Left ventricle myocardium inferior (tissue), 1 donor: ENCODE measurements around the gene ACADL. TPM values are rescaled to one million over a fixed set of nuclear protein-coding genes. Genes with fewer than 3 reads are reported as not detected.

ENCODE experiments used
- DNase-seq: peaks from one replicate; pipeline ENCODE4 v3.0.0-alpha.2; 2020
- H3K27ac ChIP-seq: fragments of 200-600 bp; replicated peaks from 2 replicates; pipeline ENCODE4 v1.8.0; 2021
- H3K27me3 ChIP-seq: fragments of 200-600 bp; 2 replicates; pipeline ENCODE4 v1.8.0; 2021; ENCODE audit warnings: low read depth
- H3K36me3 ChIP-seq: fragments of 200-600 bp; 2 replicates; pipeline ENCODE4 v1.8.0; 2021
- H3K4me1 ChIP-seq: fragments of 200-600 bp; 2 replicates; pipeline ENCODE4 v1.8.0; 2021
- H3K4me3 ChIP-seq: fragments of 200-600 bp; 2 replicates; pipeline ENCODE4 v1.8.0; 2021; ENCODE audit warnings: mild to moderate bottlenecking, moderate library complexity
- H3K9me3 ChIP-seq: fragments of 200-600 bp; replicated peaks from 2 replicates; pipeline ENCODE4 v1.8.0; 2021
- intact Hi-C: fragments of 100-400 bp; cut with micrococcal nuclease; formaldehyde crosslinking; loops from one replicate; pipeline ENCODE4 v1.11.0; 2022
- total RNA-seq: library from RNA; stranded (reverse); fragmentation: NEBNext Ultra II Directional; extraction: Animal tissue kit (Norgen Biotek cat#: 25700); gene quantifications from one replicate; pipeline ENCODE4 v1.2.1, GENCODE V29; 2021
- TF ChIP-seq, protein P1 (sequence below): fragments of 200-600 bp; IDR thresholded peaks from 2 replicates; pipeline ENCODE4 v1.8.0; 2021; ENCODE audit warnings: antibody characterized with exemption, mild to moderate bottlenecking, borderline replicate concordance
- donor health status: DM: no; HTN: yes; CAD: no; lungs with severe emphysema.

Gene ACADL
- total RNA-seq, 1 donor from 2014 or later = 1.3 TPM

DNA sequence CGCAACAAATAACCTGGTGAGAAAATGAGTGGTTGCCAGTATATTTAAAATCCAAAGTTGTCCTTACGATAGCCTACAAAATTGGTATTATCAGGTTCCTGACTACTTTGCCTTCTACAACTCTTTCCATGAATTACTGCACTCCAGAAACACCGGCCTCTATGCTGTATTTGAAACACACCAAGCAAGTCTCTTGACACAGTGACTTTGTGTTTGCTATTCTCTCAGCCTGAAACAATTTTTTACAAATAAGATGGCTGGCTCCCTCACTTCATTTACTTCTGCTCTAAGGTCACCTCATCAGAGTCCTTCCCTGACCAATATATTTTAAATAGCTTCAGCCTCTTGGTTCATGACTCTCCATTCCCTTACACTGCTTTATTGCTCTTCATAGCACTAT is 66.2 kb downstream of the ACADL start:
- TF ChIP-seq, protein P1, sequence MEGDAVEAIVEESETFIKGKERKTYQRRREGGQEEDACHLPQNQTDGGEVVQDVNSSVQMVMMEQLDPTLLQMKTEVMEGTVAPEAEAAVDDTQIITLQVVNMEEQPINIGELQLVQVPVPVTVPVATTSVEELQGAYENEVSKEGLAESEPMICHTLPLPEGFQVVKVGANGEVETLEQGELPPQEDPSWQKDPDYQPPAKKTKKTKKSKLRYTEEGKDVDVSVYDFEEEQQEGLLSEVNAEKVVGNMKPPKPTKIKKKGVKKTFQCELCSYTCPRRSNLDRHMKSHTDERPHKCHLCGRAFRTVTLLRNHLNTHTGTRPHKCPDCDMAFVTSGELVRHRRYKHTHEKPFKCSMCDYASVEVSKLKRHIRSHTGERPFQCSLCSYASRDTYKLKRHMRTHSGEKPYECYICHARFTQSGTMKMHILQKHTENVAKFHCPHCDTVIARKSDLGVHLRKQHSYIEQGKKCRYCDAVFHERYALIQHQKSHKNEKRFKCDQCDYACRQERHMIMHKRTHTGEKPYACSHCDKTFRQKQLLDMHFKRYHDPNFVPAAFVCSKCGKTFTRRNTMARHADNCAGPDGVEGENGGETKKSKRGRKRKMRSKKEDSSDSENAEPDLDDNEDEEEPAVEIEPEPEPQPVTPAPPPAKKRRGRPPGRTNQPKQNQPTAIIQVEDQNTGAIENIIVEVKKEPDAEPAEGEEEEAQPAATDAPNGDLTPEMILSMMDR = no peak

DNA sequence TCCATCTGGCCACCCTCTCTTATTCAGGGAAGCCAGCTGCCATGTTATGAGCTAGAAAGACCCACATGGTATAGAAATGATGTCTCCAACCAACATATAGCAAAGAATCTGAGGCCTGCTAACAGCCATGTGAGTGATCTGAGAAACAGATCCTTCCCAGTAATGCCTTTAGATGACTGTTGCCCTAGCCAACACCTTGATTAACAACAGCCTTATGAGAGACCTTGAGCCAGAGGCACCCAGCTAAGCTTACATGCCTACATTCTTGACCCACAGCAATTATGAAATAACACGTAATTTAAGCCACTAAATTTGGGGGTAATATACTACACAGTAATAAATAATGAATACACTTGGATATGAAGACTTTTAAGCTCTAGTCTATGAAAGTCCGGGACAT is 67.0 kb downstream of the ACADL start:
- no peak overlapping the region for H3K27ac ChIP-seq
- H3K27me3 ChIP-seq = no peaks in the 10 kb centered on the region
- DNase-seq = no peak
- TF ChIP-seq, protein P1 = no peak
- intact Hi-C loops = no loop called here
- no peaks in the 10 kb centered on the region for H3K9me3 ChIP-seq
- H3K4me3 ChIP-seq = no peak overlapping the region
- H3K4me1 ChIP-seq = peaks cover 36% of the 10 kb centered on the region
- peaks cover 23% of the 10 kb centered on the region for H3K36me3 ChIP-seq

More for the DNA sequence above, 66.2 kb downstream of the ACADL start:
- no peaks in the 10 kb centered on the region for H3K9me3 ChIP-seq
- H3K4me3 ChIP-seq = no peak overlapping the region
- H3K36me3 ChIP-seq = peaks cover 15% of the 10 kb centered on the region
- H3K4me1 ChIP-seq = peaks cover 38% of the 10 kb centered on the region
- DNase-seq = no peak
- no peaks in the 10 kb centered on the region for H3K27me3 ChIP-seq
- intact Hi-C loops = no loop called here
- H3K27ac ChIP-seq = no peak overlapping the region

GRCh38 chr2:210157526-210157925 is 67.7 kb downstream of the ACADL start:
- TF ChIP-seq, protein P1 = no peak
- peaks cover 29% of the 10 kb centered on the region for H3K4me1 ChIP-seq
- peaks cover 28% of the 10 kb centered on the region for H3K36me3 ChIP-seq
- no peak overlapping the region for H3K4me3 ChIP-seq
- no peak for DNase-seq
- no peaks in the 10 kb centered on the region for H3K9me3 ChIP-seq
- H3K27me3 ChIP-seq = no peaks in the 10 kb centered on the region
- intact Hi-C loops = no loop called here
- H3K27ac ChIP-seq = no peak overlapping the region

DNA sequence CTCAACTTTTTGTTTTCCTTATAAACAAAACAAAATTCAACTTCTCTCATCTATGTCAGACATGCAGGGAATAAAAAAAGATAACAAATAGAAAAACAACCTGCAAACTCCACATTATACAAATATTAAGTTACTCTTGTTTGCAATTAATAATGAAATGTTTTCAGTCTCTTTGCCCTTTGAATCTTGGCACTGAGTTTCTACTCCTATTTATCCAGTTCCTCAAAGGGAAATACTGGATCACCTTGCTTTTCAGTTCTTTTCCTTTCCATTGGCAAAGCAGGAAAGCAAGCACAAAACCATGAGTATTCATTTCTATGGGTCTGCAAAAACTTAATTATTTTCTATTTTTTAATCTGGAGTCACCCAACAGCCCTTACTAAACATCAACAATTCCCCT is 77.6 kb downstream of the ACADL start:
- Histone ChIP-seq H3K4me1 (peaks cover 7% of the 10 kb centered on the region), H3K4me3 (no peak overlapping the region), H3K27me3 (no peaks in the 10 kb centered on the region), H3K27ac (no peak overlapping the region), H3K9me3 (no peaks in the 10 kb centered on the region), H3K36me3 (peaks cover 40% of the 10 kb centered on the region)
- DNase-seq = no peak
- intact Hi-C loops = no loop called here
- TF ChIP-seq, protein P1 = no peak

Other genes starting within 250 kb of the ACADL start
- gene RPE, start 222.8 kb downstream of the ACADL start, total RNA-seq = 16.4 TPM
- gene KANSL1L, start 54.0 kb downstream of the ACADL start, total RNA-seq = 18.1 TPM
- gene MYL1, start 89.7 kb upstream of the ACADL start, total RNA-seq = 0.36 TPM